ENCODE measurements around the gene USP21.

Gene USP21

GRCh38 chr1:161195171-161195570 lies 35.9 kb downstream of the USP21 start:
- DNase-seq: peak in 1 of 6 experiments; percentile 11

- DNase-seq: no peak
Measured at GRCh38 chr1:161196111-161196510, 36.8 kb downstream of the USP21 start.

- DNase-seq: no peak
Measured at GRCh38 chr1:161196521-161197451, 37.5 kb downstream of the USP21 start.

GRCh38 chr1:161197560-161198193 lies 38.4 kb downstream of the USP21 start:
- DNase-seq: no peak

GRCh38 chr1:161198194-161198896 lies 39.0 kb downstream of the USP21 start:
- no peak for DNase-seq

GRCh38 chr1:161198897-161199431 lies 39.7 kb downstream of the USP21 start, which contains the start of gene ADAMTS4:
Gene ADAMTS4, minus strand, starts transcription at chr1:161199054. Its CDS starts 427 bp downstream, at chr1:161198627.
- no peak for DNase-seq

GRCh38 chr1:161199506-161200139 lies 40.3 kb downstream of the USP21 start:
- no peak for DNase-seq

GRCh38 chr1:161200421-161200991 lies 41.2 kb downstream of the USP21 start:
- peak in 1 of 6 experiments; percentile 24 for DNase-seq

GRCh38 chr1:161200992-161201835 lies 41.9 kb downstream of the USP21 start:
- no peak for DNase-seq

GRCh38 chr1:161201836-161202712 lies 42.8 kb downstream of the USP21 start, which contains the start of gene NDUFS2:
Gene NDUFS2, plus strand, starts transcription at chr1:161202367. Its CDS starts 19 bp downstream, at chr1:161202386.
- peak; percentile 85 to 95 (median 93) for DNase-seq

- no peak for DNase-seq
Measured at GRCh38 chr1:161206411-161207140, 47.3 kb downstream of the USP21 start.

GRCh38 chr1:161207173-161207572 lies 47.9 kb downstream of the USP21 start:
- DNase-seq: no peak

- peak; percentile 50 to 76 (median 72) for DNase-seq
Measured at GRCh38 chr1:161209790-161210409, 50.6 kb downstream of the USP21 start.

GRCh38 chr1:161214369-161214768 lies 55.1 kb downstream of the USP21 start:
- DNase-seq: no peak

- DNase-seq: no peak
Measured at GRCh38 chr1:161215076-161215475, 55.8 kb downstream of the USP21 start, which contains the start of gene FCER1G. Gene FCER1G, plus strand, starts transcription at chr1:161215295. Its CDS starts 27 bp downstream, at chr1:161215322.

All from stimulated activated naive CD4-positive, alpha-beta T cell (primary cell).